Mesendoderm (in vitro differentiated cells): ENCODE results near the gene P2RY2.
A peak's percentile ranks its signal among the peaks of the same experiment; 100 is the strongest.

Source experiments
- DNase-seq: peaks from one replicate; pipeline ENCODE4 v3.0.0; 2013
- H2AK5ac ChIP-seq: 2 replicates; pipeline ENCODE4 v1.6.1; 2013; ENCODE audit warnings: low read length, inconsistent platforms
- H2BK120ac ChIP-seq: 2 replicates; pipeline ENCODE4 v1.6.1; 2013; ENCODE audit warnings: low read depth, mild to moderate bottlenecking, low read length, moderate library complexity, mixed read lengths
- H2BK15ac ChIP-seq: replicated peaks from 2 replicates; pipeline ENCODE4 v1.6.1; 2013; ENCODE audit warnings: low read depth, mild to moderate bottlenecking, moderate library complexity
- H2BK5ac ChIP-seq: 2 replicates; pipeline ENCODE4 v1.6.1; 2013; ENCODE audit warnings: low read length, inconsistent platforms
- H3K18ac ChIP-seq: 2 replicates; pipeline ENCODE4 v1.6.1; 2013; ENCODE audit warnings: mild to moderate bottlenecking, low read length, mixed read lengths
- H3K23ac ChIP-seq: one replicate; pipeline ENCODE4 v1.6.1; 2013; ENCODE audit warnings: low read length
- H3K27ac ChIP-seq: 2 replicates; pipeline ENCODE4 v1.5.1; 2013; ENCODE audit warnings: low read depth, mild to moderate bottlenecking, inconsistent platforms, low read length, moderate library complexity
- H3K27me3 ChIP-seq: 2 replicates; pipeline ENCODE4 v1.6.1; 2013; ENCODE audit warnings: low read length, control low read depth, mild to moderate bottlenecking, inconsistent platforms; ENCODE audit not compliant: insufficient read depth, poor library complexity
- H3K36me3 ChIP-seq: 2 replicates; pipeline ENCODE4 v1.6.1; 2013; ENCODE audit warnings: low read length, inconsistent platforms; ENCODE audit not compliant: control insufficient read depth, insufficient read depth
- H3K4ac ChIP-seq: one replicate; pipeline ENCODE4 v1.6.1; 2013; ENCODE audit warnings: low read depth, mild to moderate bottlenecking, low read length, moderate library complexity
- H3K4me1 ChIP-seq: 2 replicates; pipeline ENCODE4 v1.6.1; 2013; ENCODE audit warnings: low read depth, low read length, inconsistent platforms; ENCODE audit not compliant: control insufficient read depth
- H3K4me2 ChIP-seq: 2 replicates; pipeline ENCODE4 v1.6.1; 2013; ENCODE audit warnings: low read length
- H3K4me3 ChIP-seq: 2 replicates; pipeline ENCODE4 v1.5.1; 2013; ENCODE audit warnings: mild to moderate bottlenecking, low read length
- H3K56ac ChIP-seq: one replicate; pipeline ENCODE4 v1.6.1; 2013; ENCODE audit warnings: low read length
- H3K79me1 ChIP-seq: 2 replicates; pipeline ENCODE4 v1.6.1; 2013; ENCODE audit warnings: low read length, inconsistent platforms
- H3K79me2 ChIP-seq: 2 replicates; pipeline ENCODE4 v1.6.1; 2013; ENCODE audit warnings: mild to moderate bottlenecking, low read length; ENCODE audit not compliant: control insufficient read depth, insufficient read depth
- H3K9ac ChIP-seq: 2 replicates; pipeline ENCODE4 v1.6.1; 2013; ENCODE audit warnings: low read length, inconsistent platforms
- H4K5ac ChIP-seq: one replicate; pipeline ENCODE4 v1.6.1; 2013; ENCODE audit warnings: low read length
- H4K8ac ChIP-seq: one replicate; pipeline ENCODE4 v1.6.1; 2013; ENCODE audit warnings: low read depth, mild to moderate bottlenecking, control low read depth, low read length, moderate library complexity
- WGBS: extraction: QIAGEN DNeasy Blood & Tissue Kit; methylation state at CpG from one replicate; pipeline ENCODE4 v1.1.7; 2013; ENCODE audit warnings: low lambda C conversion rate, missing lambda C conversion rate; ENCODE audit not compliant: insufficient coverage; ENCODE audit errors: extremely low coverage; 5-methylcytosine and 5-hydroxymethylcytosine counted together

The P2RY2 gene

GRCh38 chr11:73185680-73186293, 32.3 kb upstream of the P2RY2 start:
- Histone ChIP-seq H3K27me3 (no peaks in the 10 kb centered on the region), H3K23ac (no peak overlapping the region), H3K56ac (no peak overlapping the region), H3K36me3 (no peaks in the 10 kb centered on the region), H2BK15ac (no peak overlapping the region), H2BK5ac (no peak overlapping the region), H3K79me2 (no peaks in the 10 kb centered on the region), H2BK120ac (no peak overlapping the region), H3K9ac (no peak overlapping the region), H3K4me1 (no peaks in the 10 kb centered on the region), H3K27ac (no peak overlapping the region), H4K8ac (no peak overlapping the region), H4K5ac (no peak overlapping the region), H3K4me3 (no peak overlapping the region), H3K79me1 (no peaks in the 10 kb centered on the region), H3K4me2 (no peak overlapping the region), H3K18ac (no peak overlapping the region), H2AK5ac (no peak overlapping the region), H3K4ac (no peak overlapping the region)
- no CpG with 5 or more reads among the region's 13 CpGs for WGBS
- DNase-seq: no peak

GRCh38 chr11:73186294-73186850, 31.7 kb upstream of the P2RY2 start:
- Histone ChIP-seq H3K4me3 (no peak overlapping the region), H4K5ac (no peak overlapping the region), H3K79me2 (no peaks in the 10 kb centered on the region), H3K9ac (no peak overlapping the region), H2BK5ac (no peak overlapping the region), H3K36me3 (no peaks in the 10 kb centered on the region), H3K4ac (no peak overlapping the region), H2BK120ac (no peak overlapping the region), H3K4me1 (no peaks in the 10 kb centered on the region), H3K18ac (no peak overlapping the region), H3K23ac (no peak overlapping the region), H4K8ac (no peak overlapping the region), H3K27ac (no peak overlapping the region), H2AK5ac (no peak overlapping the region), H3K27me3 (no peaks in the 10 kb centered on the region), H3K4me2 (no peak overlapping the region), H2BK15ac (no peak overlapping the region), H3K56ac (no peak overlapping the region), H3K79me1 (no peaks in the 10 kb centered on the region)
- DNase-seq: no peak
- no CpG with 5 or more reads among the region's 10 CpGs for WGBS

- H4K5ac ChIP-seq: no peak overlapping the region
- no peaks in the 10 kb centered on the region for H3K79me1 ChIP-seq
- H2BK120ac ChIP-seq: no peak overlapping the region
- H4K8ac ChIP-seq: no peak overlapping the region
- H3K4me2 ChIP-seq: no peak overlapping the region
- no peak overlapping the region for H2BK15ac ChIP-seq
- no peak overlapping the region for H3K23ac ChIP-seq
- H2BK5ac ChIP-seq: no peak overlapping the region
- no peak overlapping the region for H3K27ac ChIP-seq
- H3K4ac ChIP-seq: no peak overlapping the region
- no peak overlapping the region for H3K9ac ChIP-seq
- H3K36me3 ChIP-seq: no peaks in the 10 kb centered on the region
- no peaks in the 10 kb centered on the region for H3K4me1 ChIP-seq
- no peak overlapping the region for H3K18ac ChIP-seq
- H3K56ac ChIP-seq: no peak overlapping the region
- no peak overlapping the region for H3K4me3 ChIP-seq
- no peak overlapping the region for H2AK5ac ChIP-seq
- H3K27me3 ChIP-seq: no peaks in the 10 kb centered on the region
- DNase-seq: no peak
- WGBS: no CpG with 5 or more reads among the region's 4 CpGs
- H3K79me2 ChIP-seq: no peaks in the 10 kb centered on the region
Measured at GRCh38 chr11:73186886-73187285, 31.2 kb upstream of the P2RY2 start.

- DNase-seq: peak; percentile 68
- Histone ChIP-seq H3K23ac (no peak overlapping the region), H3K18ac (no peak overlapping the region), H3K36me3 (no peaks in the 10 kb centered on the region), H4K5ac (no peak overlapping the region), H2AK5ac (no peak overlapping the region), H3K79me2 (no peaks in the 10 kb centered on the region), H3K9ac (no peak overlapping the region), H4K8ac (no peak overlapping the region), H3K27me3 (no peaks in the 10 kb centered on the region), H3K56ac (no peak overlapping the region), H3K4me2 (no peak overlapping the region), H3K4ac (no peak overlapping the region), H2BK120ac (no peak overlapping the region), H2BK5ac (no peak overlapping the region), H3K4me1 (no peaks in the 10 kb centered on the region), H3K27ac (no peak overlapping the region), H3K4me3 (no peak overlapping the region), H2BK15ac (no peak overlapping the region), H3K79me1 (no peaks in the 10 kb centered on the region)
- WGBS: no CpG with 5 or more reads among the region's 1 CpG
Measured at GRCh38 chr11:73187854-73188253, 30.2 kb upstream of the P2RY2 start.

GRCh38 chr11:73188301-73188700, 29.8 kb upstream of the P2RY2 start:
- H3K9ac ChIP-seq: no peak overlapping the region
- H2AK5ac ChIP-seq: no peak overlapping the region
- H3K23ac ChIP-seq: no peak overlapping the region
- H3K4ac ChIP-seq: no peak overlapping the region
- H3K79me1 ChIP-seq: no peaks in the 10 kb centered on the region
- no peak overlapping the region for H4K5ac ChIP-seq
- H3K4me3 ChIP-seq: no peak overlapping the region
- H3K79me2 ChIP-seq: no peaks in the 10 kb centered on the region
- no peak for DNase-seq
- no peaks in the 10 kb centered on the region for H3K36me3 ChIP-seq
- no peaks in the 10 kb centered on the region for H3K27me3 ChIP-seq
- WGBS: no CpG with 5 or more reads among the region's 4 CpGs
- no peak overlapping the region for H2BK120ac ChIP-seq
- no peak overlapping the region for H2BK5ac ChIP-seq
- no peak overlapping the region for H3K4me2 ChIP-seq
- no peak overlapping the region for H2BK15ac ChIP-seq
- H3K18ac ChIP-seq: no peak overlapping the region
- H3K56ac ChIP-seq: no peak overlapping the region
- no peak overlapping the region for H3K27ac ChIP-seq
- H3K4me1 ChIP-seq: no peaks in the 10 kb centered on the region
- H4K8ac ChIP-seq: no peak overlapping the region

GRCh38 chr11:73189315-73189714, 28.8 kb upstream of the P2RY2 start:
- Histone ChIP-seq H3K18ac (no peak overlapping the region), H3K4me1 (no peaks in the 10 kb centered on the region), H2BK15ac (no peak overlapping the region), H3K79me2 (no peaks in the 10 kb centered on the region), H3K23ac (no peak overlapping the region), H3K79me1 (no peaks in the 10 kb centered on the region), H2BK5ac (no peak overlapping the region), H3K27ac (no peak overlapping the region), H3K27me3 (no peaks in the 10 kb centered on the region), H3K36me3 (no peaks in the 10 kb centered on the region), H4K8ac (no peak overlapping the region), H3K4me3 (no peak overlapping the region), H2AK5ac (no peak overlapping the region), H2BK120ac (no peak overlapping the region), H3K4ac (no peak overlapping the region), H3K56ac (no peak overlapping the region), H3K9ac (no peak overlapping the region), H4K5ac (no peak overlapping the region), H3K4me2 (no peak overlapping the region)
- DNase-seq: no peak
- WGBS: no CpG with 5 or more reads among the region's 8 CpGs
